GM06990 (cell line): Measurements from ENCODE around the gene HNF4A.

Source experiments
- DNase-seq: peaks from one replicate; pipeline ENCODE4 v3.0.0-alpha.2; 2011; ENCODE audit not compliant: insufficient read length; ENCODE audit errors: extremely low read depth
- H3K27me3 ChIP-seq: replicated peaks from 2 replicates; pipeline ENCODE4 v1.6.0; 2011; ENCODE audit warnings: low read length; ENCODE audit not compliant: control insufficient read depth, insufficient read depth
- H3K36me3 ChIP-seq: 2 replicates; pipeline ENCODE4 v1.5.1; 2011; ENCODE audit warnings: low read length; ENCODE audit not compliant: control insufficient read depth, insufficient read depth
- H3K4me3 ChIP-seq: replicated peaks from 2 replicates; pipeline ENCODE4 v1.5.1; 2011; ENCODE audit warnings: low read depth, mild to moderate bottlenecking, control low read depth, low read length
- CTCF ChIP-seq: IDR thresholded peaks from 2 replicates; pipeline ENCODE4 v1.5.1; 2011; ENCODE audit warnings: low read length, control low read depth, mild to moderate bottlenecking, inconsistent platforms; ENCODE audit not compliant: insufficient read depth, poor library complexity, severe bottlenecking

The HNF4A gene

GRCh38 chr20:44477151-44477550 is 121.7 kb downstream of the HNF4A start:
- Histone ChIP-seq H3K36me3 (peaks cover 11% of the 10 kb centered on the region), H3K4me3 (peak overlapping the region; percentile 86; the same call in 1 of the 2 replicates), H3K27me3 (no peaks in the 10 kb centered on the region)
- DNase-seq: no peak
- no peak for TF ChIP-seq CTCF

- TF ChIP-seq CTCF: no peak
- no peak for DNase-seq
- H3K27me3 ChIP-seq: no peaks in the 10 kb centered on the region
- no peak overlapping the region for H3K4me3 ChIP-seq
- H3K36me3 ChIP-seq: peaks cover 11% of the 10 kb centered on the region
These were observed 122.7 kb downstream of the HNF4A start for GRCh38 chr20:44478206-44478605.

GRCh38 chr20:44479643-44480042 is 124.1 kb downstream of the HNF4A start:
- TF ChIP-seq CTCF: no peak
- DNase-seq: no peak
- H3K4me3 ChIP-seq: no peak overlapping the region
- H3K36me3 ChIP-seq: peaks cover 18% of the 10 kb centered on the region
- no peaks in the 10 kb centered on the region for H3K27me3 ChIP-seq

- no peak for DNase-seq
- peaks cover 20% of the 10 kb centered on the region for H3K36me3 ChIP-seq
- no peak overlapping the region for H3K4me3 ChIP-seq
- TF ChIP-seq CTCF: no peak
- no peaks in the 10 kb centered on the region for H3K27me3 ChIP-seq
These were observed 124.6 kb downstream of the HNF4A start for GRCh38 chr20:44480097-44480496.

GRCh38 chr20:44481719-44482416 is 126.4 kb downstream of the HNF4A start:
- no peak overlapping the region for H3K4me3 ChIP-seq
- H3K36me3 ChIP-seq: peaks cover 22% of the 10 kb centered on the region
- no peak for TF ChIP-seq CTCF
- no peak for DNase-seq
- no peaks in the 10 kb centered on the region for H3K27me3 ChIP-seq

- peaks cover 22% of the 10 kb centered on the region for H3K36me3 ChIP-seq
- no peak for TF ChIP-seq CTCF
- no peak for DNase-seq
- H3K4me3 ChIP-seq: no peak overlapping the region
- H3K27me3 ChIP-seq: no peaks in the 10 kb centered on the region
These were observed 127.6 kb downstream of the HNF4A start for GRCh38 chr20:44483112-44483511.
